Placental epithelial cell (primary cell): Measurements from ENCODE around the gene NUMA1. TPM values are rescaled to one million over a fixed set of nuclear protein-coding genes. Genes with fewer than 3 reads are reported as not detected.
A peak's percentile ranks its signal among the peaks of the same experiment; 100 is the strongest.

Source experiments
- small RNA-seq: library from RNA; depleted of rRNA; stranded (forward); fragments of <200 nt; gene quantifications from one replicate; pipeline ENCODE3, GENCODE V24; 2012
- total RNA-seq: library from RNA; depleted of rRNA; stranded (reverse); fragments of >200 nt; gene quantifications from 2 replicates; pipeline ENCODE4 v1.2.3, GENCODE V29; 2012

The NUMA1 gene
- total RNA-seq, result 212 and 227 TPM in 2 replicates

GRCh38 chr11:72080326-72081183 lies at the start of gene NUMA1, which contains the start of gene LRRC51:
Gene NUMA1, minus strand, starts transcription at chr11:72080542. Its CDS starts 44,599 bp downstream, at chr11:72035943.
Gene LRRC51, plus strand, starts transcription at chr11:72080850. Its CDS starts 8,234 bp downstream, at chr11:72089084.

GRCh38 chr11:72112143-72112977 lies 32.0 kb upstream of the NUMA1 start, which contains the start of gene ANAPC15:
Gene ANAPC15, minus strand, starts transcription at chr11:72112695. Its CDS starts 1,419 bp downstream, at chr11:72111276.

GRCh38 chr11:72105888-72106287 lies 25.5 kb upstream of the NUMA1 start, which contains the start of gene TOMT:
Gene TOMT, plus strand, starts transcription at chr11:72105924. Its CDS starts 28 bp downstream, at chr11:72105952.

GRCh38 chr11:72102946-72103753 lies 22.8 kb upstream of the NUMA1 start, which contains the start of gene LAMTOR1:
Gene LAMTOR1, minus strand, starts transcription at chr11:72103297. Its CDS starts 73 bp downstream, at chr11:72103224.

GRCh38 chr11:71998649-71999310 lies 81.6 kb downstream of the NUMA1 start, which contains the start of gene IL18BP:
Gene IL18BP, plus strand, starts transcription at chr11:71998909. Its CDS starts 1,076 bp downstream, at chr11:71999985.

Small RNA genes within 50 kb of the gene (small RNA-seq; reads per million reads assigned to genes)
- gene MIR3165 (0.37 reads per million, percentile 15 among the genes with 10 or more reads in this experiment), gene RNU6-72P (not detected)

Other genes with a start within 250 kb of the NUMA1 start
- not detected in 2 replicates for gene DEFB108B, start 247.3 kb downstream of the NUMA1 start, total RNA-seq
- gene DEFB131B, start 202.1 kb downstream of the NUMA1 start, total RNA-seq, result not detected in 2 replicates
- gene XNDC1N, start 151.9 kb downstream of the NUMA1 start, total RNA-seq, result 9.2 and 28.3 TPM in 2 replicates
- 37.3 and 51.7 TPM in 2 replicates for gene RNF121, start 151.5 kb downstream of the NUMA1 start, total RNA-seq
- 6.3 and 7.9 TPM in 2 replicates for gene IL18BP, start 81.6 kb downstream of the NUMA1 start, total RNA-seq
- 11.2 and 12.2 TPM in 2 replicates for gene LRRC51, start 308 bp upstream of the NUMA1 start, total RNA-seq
- 80.9 and 136 TPM in 2 replicates for gene LAMTOR1, start 22.8 kb upstream of the NUMA1 start, total RNA-seq
- not detected in 2 replicates for gene TOMT, start 25.4 kb upstream of the NUMA1 start, total RNA-seq
- gene ANAPC15, start 32.2 kb upstream of the NUMA1 start, total RNA-seq, result 30.6 and 39.8 TPM in 2 replicates
- 2.3 and 2.4 TPM in 2 replicates for gene FOLR3, start 55.2 kb upstream of the NUMA1 start, total RNA-seq
- gene FOLR1, start 111.6 kb upstream of the NUMA1 start, total RNA-seq, result 5.9 and 7.1 TPM in 2 replicates
- not detected in 2 replicates for gene FOLR2, start 136.3 kb upstream of the NUMA1 start, total RNA-seq
- gene INPPL1, start 144.2 kb upstream of the NUMA1 start, total RNA-seq, result 222 and 289 TPM in 2 replicates
- 0.39 TPM in 1 of 2 replicates, not detected in the other for gene PHOX2A, start 163.6 kb upstream of the NUMA1 start, total RNA-seq